ENCODE data around the gene CSMD2.

GRCh38 chr1:34055818-34056217 is 109.2 kb downstream of the CSMD2 start:
- TF ChIP-seq CTCF (IDR thresholded peaks at IDR 0.05; ENCODE audit: low read depth, low read length) (no peak), EZH2phosphoT487 (IDR thresholded peaks at IDR 0.05; ENCODE audit: low read depth) (no peak)
